Large intestine (tissue), 12 donors: ENCODE results near the gene DNAAF6. TPM values are rescaled to one million over a fixed set of nuclear protein-coding genes. Genes with fewer than 3 reads are reported as not detected.
A peak's percentile ranks its signal among the peaks of the same experiment; 100 is the strongest.
"Not testable (repeated sequence)": the region's sequence is repeated elsewhere in the genome, so short reads cannot be mapped to it uniquely, and the experiment has no call there.

Source experiments
- DNase-seq, 2 donors: peaks; one replicate each; pipeline versions ENCODE4 v3.0.0 to v3.0.0-alpha.2; 2013
- H3K27ac ChIP-seq: one replicate; pipeline ENCODE4 v1.5.1; 2013; ENCODE audit warnings: low read length
- H3K27me3 ChIP-seq: 2 replicates; pipeline ENCODE4 v1.6.1; 2013; ENCODE audit warnings: low read length; ENCODE audit not compliant: control insufficient read depth, insufficient read depth
- H3K36me3 ChIP-seq: 2 replicates; pipeline ENCODE4 v1.6.1; 2013; ENCODE audit warnings: low read length; ENCODE audit not compliant: control insufficient read depth, insufficient read depth
- H3K4me1 ChIP-seq: one replicate; pipeline ENCODE4 v1.6.1; 2013; ENCODE audit warnings: low read length; ENCODE audit not compliant: control insufficient read depth, insufficient read depth
- H3K4me3 ChIP-seq: one replicate; pipeline ENCODE4 v1.5.1; 2013; ENCODE audit warnings: low read length
- H3K9me3 ChIP-seq: one replicate; pipeline ENCODE4 v1.6.1; 2013; ENCODE audit warnings: mild to moderate bottlenecking, low read depth, low read length, moderate library complexity; ENCODE audit not compliant: control insufficient read depth
- WGBS: methylation state at CpG from one replicate; pipeline ENCODE4 v1.1.5; 2013; ENCODE audit warnings: low lambda C conversion rate; ENCODE audit not compliant: insufficient coverage; 5-methylcytosine and 5-hydroxymethylcytosine counted together
- long read RNA-seq, 11 donors: transcript quantifications; one replicate each; lab custom pipeline, GENCODE V29; 2026
- polyA plus RNA-seq: library from polyadenylated mRNA; unstranded; fragments of 120-200 nt; gene quantifications from one replicate; pipeline ENCODE4 v1.2.1, GENCODE V29; 2013

DNAAF6 gene
- not detected for polyA plus RNA-seq
- long read RNA-seq, donor 1 = 0 reads
- long read RNA-seq, donor 2 = 0 reads
- long read RNA-seq, donor 3 = 0 reads
- long read RNA-seq, donor 4 = 0 reads
- long read RNA-seq, donor 5 = 0 reads
- long read RNA-seq, donor 6 = 0 reads
- long read RNA-seq, donor 7 = 0 reads
- long read RNA-seq, donor 8 = 0 reads
- long read RNA-seq, donor 9 = 0 reads
- long read RNA-seq, donor 10 = 0 reads
- long read RNA-seq, donor 11 = 0 reads

GRCh38 chrX:107205770-107206696, at the start of gene DNAAF6, which contains the start of gene NUP62CL:
TSS of gene DNAAF6 (plus strand) at chrX:107206611. CDS start at chrX:107212876, 6,265 bp downstream.
TSS of gene NUP62CL (minus strand) at chrX:107206433. CDS start at chrX:107175146, 31,287 bp downstream.
- H3K27me3 ChIP-seq = no peaks in the 10 kb centered on the region
- no peaks in the 10 kb centered on the region for H3K36me3 ChIP-seq
- DNase-seq = peak; percentile 34 to 72
- no peaks in the 10 kb centered on the region for H3K9me3 ChIP-seq
- no peaks in the 10 kb centered on the region for H3K4me1 ChIP-seq
- H3K4me3 ChIP-seq = peak within 1 kb of the TSS; percentile 45
- no peak within 1 kb of the TSS for H3K27ac ChIP-seq
- WGBS = no CpG with 5 or more reads among the region's 66 CpGs

GRCh38 chrX:107157618-107158017, 48.8 kb upstream of the DNAAF6 start:
- H3K27ac ChIP-seq, H3K27me3 ChIP-seq, DNase-seq, H3K36me3 ChIP-seq, H3K4me1 ChIP-seq, H3K9me3 ChIP-seq, H3K4me3 ChIP-seq: not testable (repeated sequence)
- no CpG with 5 or more reads among the region's 4 CpGs for WGBS

DNA sequence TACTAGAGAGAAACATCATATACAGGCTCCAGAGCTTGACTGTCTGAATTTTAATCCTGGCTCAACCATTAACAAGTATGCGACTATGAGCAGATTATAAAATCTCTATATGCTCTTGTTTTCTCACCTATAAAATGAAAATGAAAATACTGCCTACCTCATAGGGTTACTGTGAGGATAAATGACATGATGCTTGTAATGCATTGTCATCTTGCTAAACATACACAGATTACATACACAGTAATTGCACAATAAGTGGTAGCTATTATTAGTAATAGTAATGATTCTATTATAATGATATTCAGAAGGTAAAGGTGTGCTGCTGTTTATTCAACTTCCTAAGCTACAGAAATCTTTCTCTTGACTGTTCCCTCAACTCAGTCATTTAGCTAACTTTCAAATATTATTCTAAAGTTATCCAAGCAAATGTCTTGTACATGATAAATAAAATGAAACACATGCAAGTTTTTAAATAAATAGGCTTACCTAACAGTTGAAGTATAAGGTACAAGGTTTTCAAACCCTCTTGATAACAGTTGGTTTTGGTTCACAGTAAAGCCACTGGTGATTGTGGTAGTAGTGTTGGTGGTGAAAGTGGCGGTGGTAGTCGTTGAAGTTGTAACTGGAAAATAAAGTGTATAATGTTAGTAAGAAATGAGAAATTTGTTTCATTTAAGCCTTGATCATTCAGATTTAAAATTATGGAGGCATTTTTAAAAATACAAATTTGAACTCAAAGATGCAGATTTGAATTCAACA, 39.1 kb upstream of the DNAAF6 start:
- no peak for DNase-seq
- no CpG with 5 or more reads among the region's 3 CpGs for WGBS

DNA sequence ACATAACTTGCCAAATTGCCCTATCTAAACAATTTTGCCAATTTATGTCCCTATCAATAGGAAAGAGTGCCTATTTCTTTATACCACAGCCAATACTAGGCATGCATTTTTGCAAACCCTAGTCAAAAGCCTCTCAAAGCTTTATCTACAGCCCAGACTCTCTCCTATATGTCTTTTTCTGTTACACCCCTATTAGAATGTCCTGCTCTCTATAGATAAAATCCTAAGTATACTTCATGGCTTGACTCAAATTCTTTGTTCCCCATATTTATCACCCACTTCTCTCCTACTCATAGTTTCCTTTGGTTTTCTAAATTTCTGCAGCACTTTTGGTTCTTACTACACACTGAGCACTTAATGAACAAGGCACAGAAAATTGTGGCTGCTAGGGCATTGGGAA, 38.2 kb upstream of the DNAAF6 start:
- H3K27ac ChIP-seq = no peak overlapping the region
- DNase-seq = no peak
- no peaks in the 10 kb centered on the region for H3K9me3 ChIP-seq
- no peaks in the 10 kb centered on the region for H3K36me3 ChIP-seq
- H3K4me1 ChIP-seq = no peaks in the 10 kb centered on the region
- H3K4me3 ChIP-seq = no peak overlapping the region
- no peaks in the 10 kb centered on the region for H3K27me3 ChIP-seq

More for the DNA sequence above, 39.1 kb upstream of the DNAAF6 start:
- Histone ChIP-seq H3K9me3 (no peaks in the 10 kb centered on the region), H3K27ac (no peak overlapping the region), H3K36me3 (no peaks in the 10 kb centered on the region), H3K4me1 (no peaks in the 10 kb centered on the region), H3K4me3 (no peak overlapping the region), H3K27me3 (no peaks in the 10 kb centered on the region)

DNA sequence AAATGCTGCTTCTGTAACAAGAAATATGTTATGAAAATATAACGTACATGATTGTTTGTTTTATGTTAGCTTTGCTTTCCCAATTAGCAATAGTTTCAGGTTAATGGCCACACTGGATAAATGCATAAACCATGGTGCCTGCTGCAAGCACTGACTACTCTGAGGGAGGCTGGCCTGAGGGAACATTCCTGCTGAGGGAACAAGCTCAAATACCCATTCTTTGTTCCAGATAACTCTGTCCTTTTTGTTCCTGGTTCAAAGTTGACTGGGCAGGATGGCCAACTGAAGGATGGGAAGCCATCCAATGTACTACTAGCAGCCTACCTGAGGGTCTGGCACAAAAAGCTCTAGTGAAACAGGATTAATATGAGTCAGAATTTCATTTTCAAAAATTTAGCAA, 37.7 kb upstream of the DNAAF6 start:
- Histone ChIP-seq H3K27ac (no peak overlapping the region), H3K36me3 (no peaks in the 10 kb centered on the region), H3K27me3 (no peaks in the 10 kb centered on the region), H3K4me1 (no peaks in the 10 kb centered on the region), H3K9me3 (no peaks in the 10 kb centered on the region), H3K4me3 (no peak overlapping the region)
- no CpG with 5 or more reads among the region's 1 CpG for WGBS
- DNase-seq = no peak

GRCh38 chrX:107171369-107172102, 34.9 kb upstream of the DNAAF6 start:
- Histone ChIP-seq H3K27ac (no peak overlapping the region), H3K9me3 (no peaks in the 10 kb centered on the region), H3K4me1 (no peaks in the 10 kb centered on the region), H3K27me3 (no peaks in the 10 kb centered on the region), H3K36me3 (no peaks in the 10 kb centered on the region), H3K4me3 (no peak overlapping the region)
- no peak for DNase-seq

DNA sequence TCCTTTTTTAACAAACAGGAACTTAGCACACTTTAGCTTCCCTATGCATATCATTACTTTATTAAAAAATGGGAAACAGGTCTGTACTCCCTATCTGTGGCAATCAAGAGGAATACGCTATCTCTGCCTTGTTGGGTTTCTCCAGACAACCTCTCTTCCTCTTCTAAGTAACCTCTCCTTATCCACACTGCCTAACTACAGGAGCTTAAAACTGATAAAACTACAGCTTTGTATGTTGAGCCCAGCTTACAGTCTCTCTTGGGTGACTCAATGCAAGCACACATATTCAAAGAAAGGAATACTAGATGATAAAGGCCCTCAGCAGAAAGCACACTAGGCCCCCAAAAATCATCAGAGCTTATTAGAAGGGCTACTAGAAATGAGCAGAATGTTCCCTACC, 9.1 kb upstream of the DNAAF6 start:
- H3K36me3 ChIP-seq = no peaks in the 10 kb centered on the region
- H3K4me3 ChIP-seq = no peak overlapping the region
- H3K4me1 ChIP-seq = no peaks in the 10 kb centered on the region
- no peaks in the 10 kb centered on the region for H3K27me3 ChIP-seq
- WGBS = no CpG with 5 or more reads among the region's 1 CpG
- no peaks in the 10 kb centered on the region for H3K9me3 ChIP-seq
- DNase-seq = no peak
- no peak overlapping the region for H3K27ac ChIP-seq

DNA sequence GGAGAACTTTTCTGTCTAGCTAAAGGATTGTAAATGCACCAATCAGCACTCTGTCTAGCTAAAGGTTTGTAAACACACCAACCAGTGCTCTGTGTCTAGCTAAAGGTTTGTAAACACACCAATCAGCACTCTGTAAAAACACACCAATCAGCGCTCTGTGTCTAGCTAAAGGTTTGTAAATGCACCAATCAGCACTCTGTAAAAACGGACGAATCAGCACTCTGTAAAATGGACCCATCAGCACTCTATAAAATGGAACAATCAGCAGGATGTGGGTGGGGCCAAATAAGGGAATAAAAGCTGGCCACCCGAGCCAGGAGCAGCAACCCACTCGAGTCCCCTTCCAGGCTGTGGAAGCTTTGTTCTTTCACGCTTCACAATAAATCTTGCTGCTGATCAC, 8.3 kb upstream of the DNAAF6 start:
- not testable (repeated sequence) for H3K36me3 ChIP-seq, DNase-seq, H3K27me3 ChIP-seq, H3K4me3 ChIP-seq, H3K27ac ChIP-seq, H3K4me1 ChIP-seq, H3K9me3 ChIP-seq
- no CpG with 5 or more reads among the region's 6 CpGs for WGBS

GRCh38 chrX:107199491-107199890, 6.9 kb upstream of the DNAAF6 start:
- H3K4me3 ChIP-seq = no peak overlapping the region
- no peaks in the 10 kb centered on the region for H3K4me1 ChIP-seq
- no peaks in the 10 kb centered on the region for H3K27me3 ChIP-seq
- no CpG with 5 or more reads among the region's 3 CpGs for WGBS
- DNase-seq = no peak
- no peaks in the 10 kb centered on the region for H3K9me3 ChIP-seq
- no peak overlapping the region for H3K27ac ChIP-seq
- H3K36me3 ChIP-seq = no peaks in the 10 kb centered on the region

GRCh38 chrX:107204068-107204605, 2.3 kb upstream of the DNAAF6 start:
- peak; percentile 17 to 67 for DNase-seq
- Histone ChIP-seq H3K27me3 (no peaks in the 10 kb centered on the region), H3K36me3 (no peaks in the 10 kb centered on the region), H3K27ac (peak overlapping the region; percentile 28), H3K4me1 (no peaks in the 10 kb centered on the region), H3K4me3 (peak overlapping the region; percentile 22), H3K9me3 (no peaks in the 10 kb centered on the region)
- WGBS = no CpG with 5 or more reads among the region's 6 CpGs
